Activated CD4-positive, alpha-beta T cell treated with anti-CD3 and anti-CD28 coated beads, Interleukin-2, amount 10 ng/mL, durations not matched to agents 7 days and 5 days (primary cell): ENCODE data around the gene KRT222. TPM values are rescaled to one million over a fixed set of nuclear protein-coding genes. Genes with fewer than 3 reads are reported as not detected.

Experiments used
- CTCF ChIA-PET: fragments of 350-600 bp; sonication (Branson Sonifier 250); formaldehyde crosslinking; loops from one replicate; lab custom pipeline; 2021; ENCODE audit warnings: antibody characterized with exemption; lab: Charles Lee
- POLR2A ChIA-PET: fragments of 350-600 bp; sonication (Branson Sonifier 250); formaldehyde crosslinking; loops from one replicate; lab custom pipeline; 2021; ENCODE audit warnings: antibody characterized with exemption; lab: Charles Lee
- DNase-seq: peaks from one replicate; pipeline ENCODE4 v3.0.0-alpha.2; 2020
- H3K27ac Mint-ChIP-seq: one replicate; pipeline ENCODE4 v1.8.0; 2021; ENCODE audit warnings: mild to moderate bottlenecking, moderate library complexity, mixed read lengths
- H3K27me3 Mint-ChIP-seq: one replicate; pipeline ENCODE4 v1.8.0; 2021; ENCODE audit warnings: mixed read lengths
- H3K36me3 Mint-ChIP-seq: one replicate; pipeline ENCODE4 v1.8.0; 2021; ENCODE audit warnings: low read depth, mixed read lengths
- H3K4me1 Mint-ChIP-seq: one replicate; pipeline ENCODE4 v1.8.0; 2021; ENCODE audit warnings: mixed read lengths
- H3K4me3 Mint-ChIP-seq: one replicate; pipeline ENCODE4 v1.8.0; 2021; ENCODE audit warnings: mild to moderate bottlenecking, moderate library complexity, mixed read lengths
- H3K9me3 Mint-ChIP-seq: one replicate; pipeline ENCODE4 v1.8.0; 2021; ENCODE audit warnings: mixed read lengths
- total RNA-seq, 2 experiments: library from RNA; stranded (reverse); gene quantifications; one replicate each; pipeline ENCODE4 v1.2.3, GENCODE V29; 2021

The KRT222 gene
- not detected for total RNA-seq

GRCh38 chr17:40664582-40665333 lies at the start of gene KRT222:
Gene KRT222 (minus strand): TSS chr17:40665177. CDS start chr17:40665099, 78 bp downstream.
- no peak for DNase-seq
- CTCF ChIA-PET = no interaction called here
- Mint-ChIP-seq H3K4me3 (no peak within 1 kb of the TSS), H3K4me1 (peaks cover 8% of the 10 kb centered on the region), H3K9me3 (no peaks in the 10 kb centered on the region), H3K27ac (no peak within 1 kb of the TSS), H3K36me3 (no peaks in the 10 kb centered on the region), H3K27me3 (peaks cover 40% of the 10 kb centered on the region)
- POLR2A ChIA-PET = no interaction called here

- Mint-ChIP-seq H3K4me1 (no peaks in the 10 kb centered on the region), H3K9me3 (no peaks in the 10 kb centered on the region), H3K27ac (no peak overlapping the region), H3K27me3 (peaks cover 17% of the 10 kb centered on the region), H3K36me3 (no peaks in the 10 kb centered on the region), H3K4me3 (no peak overlapping the region)
- ChIA-PET POLR2A (no interaction called here), CTCF (no interaction called here)
- DNase-seq = no peak
Observed at GRCh38 chr17:40714473-40714872, 49.5 kb upstream of the KRT222 start.

DNA sequence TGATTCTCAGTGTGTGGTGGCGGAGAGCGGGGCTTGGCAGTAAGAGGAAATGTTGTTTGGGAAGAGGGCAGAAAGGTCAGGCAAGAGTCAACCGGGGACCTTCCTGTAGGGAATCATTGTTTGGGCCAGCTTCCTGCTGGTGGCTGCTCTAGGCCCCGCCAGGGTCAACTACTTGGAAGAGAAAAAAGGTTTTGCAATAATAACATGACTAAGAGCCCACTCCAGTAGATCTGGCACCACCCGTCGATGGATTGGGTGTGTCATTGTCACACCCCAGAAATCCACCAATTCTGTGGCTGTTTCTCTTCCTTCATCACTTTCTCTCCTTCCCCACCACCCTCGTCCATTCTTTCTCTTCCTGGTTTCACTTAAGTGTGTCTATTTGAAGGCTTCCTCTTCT lies 42.8 kb upstream of the KRT222 start:
- CTCF ChIA-PET = no interaction called here
- DNase-seq = no peak
- Mint-ChIP-seq H3K36me3 (no peaks in the 10 kb centered on the region), H3K27ac (no peak overlapping the region), H3K27me3 (peaks cover 21% of the 10 kb centered on the region), H3K9me3 (no peaks in the 10 kb centered on the region), H3K4me1 (no peaks in the 10 kb centered on the region), H3K4me3 (no peak overlapping the region)
- POLR2A ChIA-PET = no interaction called here

GRCh38 chr17:40705584-40705983 lies 40.6 kb upstream of the KRT222 start:
- Mint-ChIP-seq H3K27me3 (peaks cover 26% of the 10 kb centered on the region), H3K27ac (no peak overlapping the region), H3K4me3 (no peak overlapping the region), H3K36me3 (no peaks in the 10 kb centered on the region), H3K4me1 (no peaks in the 10 kb centered on the region), H3K9me3 (no peaks in the 10 kb centered on the region)
- no peak for DNase-seq
- CTCF ChIA-PET = interaction anchor here (1.3 kb wide), 1 partner anchor 10 kb away, joined by 4 read pairs; no protein-coding TSS in a partner anchor
- POLR2A ChIA-PET = no interaction called here

DNA sequence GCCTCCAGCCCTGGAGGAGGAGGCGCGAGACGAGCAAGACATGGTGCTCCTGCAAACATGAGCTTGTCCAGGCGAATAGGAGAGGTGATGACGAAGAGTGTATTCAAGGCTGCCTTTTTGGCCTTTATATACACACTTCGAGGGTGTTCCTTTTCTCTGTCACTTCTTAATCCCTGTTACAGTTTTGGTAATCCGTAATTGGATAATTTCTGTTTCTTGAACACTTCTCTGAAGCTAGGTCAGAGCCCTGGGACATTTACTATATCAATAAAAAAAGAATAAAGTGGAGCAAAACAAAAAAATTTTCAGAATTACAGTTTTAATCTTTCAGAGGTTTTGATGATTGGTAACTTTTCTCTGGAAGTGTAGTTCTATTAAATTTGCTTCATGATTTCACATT lies 38.7 kb upstream of the KRT222 start, which contains the start of gene KRT24:
Gene KRT24 (minus strand): TSS at position 101 of the 400 bp plus-strand sequence. CDS start 59 bp downstream, at position 42.
- Mint-ChIP-seq H3K36me3 (no peaks in the 10 kb centered on the region), H3K27ac (no peak within 1 kb of the TSS), H3K9me3 (no peaks in the 10 kb centered on the region), H3K4me3 (no peak within 1 kb of the TSS), H3K4me1 (no peaks in the 10 kb centered on the region), H3K27me3 (peaks cover 32% of the 10 kb centered on the region)
- POLR2A ChIA-PET = no interaction called here
- CTCF ChIA-PET = interaction anchor here (0.6 to 1.0 kb wide), 4 partner anchors 10 to 631 kb away, joined by 3 read pairs; no protein-coding TSS in a partner anchor
- no peak for DNase-seq

DNA sequence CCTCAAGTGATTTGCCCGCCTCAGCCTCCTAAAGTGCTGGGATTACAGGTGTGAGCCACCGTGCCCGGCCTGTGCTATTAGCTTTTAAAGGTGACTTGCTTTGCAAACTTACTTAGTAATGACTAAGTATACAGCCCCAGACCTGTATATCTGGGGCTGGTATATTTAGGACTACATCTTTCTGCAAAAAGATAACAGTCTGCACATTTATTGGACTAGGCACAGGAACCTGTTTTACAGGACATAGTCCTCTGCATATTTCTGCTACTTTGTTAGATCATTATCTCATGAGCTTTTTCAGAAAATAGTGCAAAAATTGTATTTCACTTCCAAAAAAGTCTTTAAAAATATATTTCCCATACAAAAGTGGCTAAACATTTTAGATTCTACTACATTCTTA lies 37.3 kb upstream of the KRT222 start:
- POLR2A ChIA-PET = no interaction called here
- CTCF ChIA-PET = interaction anchor here (1.1 kb wide), 1 partner anchor 139 kb away, joined by 3 read pairs; no protein-coding TSS in a partner anchor
- Mint-ChIP-seq H3K9me3 (no peaks in the 10 kb centered on the region), H3K36me3 (no peaks in the 10 kb centered on the region), H3K27ac (no peak overlapping the region), H3K4me3 (no peak overlapping the region), H3K27me3 (peaks cover 41% of the 10 kb centered on the region), H3K4me1 (no peaks in the 10 kb centered on the region)
- no peak for DNase-seq

DNA sequence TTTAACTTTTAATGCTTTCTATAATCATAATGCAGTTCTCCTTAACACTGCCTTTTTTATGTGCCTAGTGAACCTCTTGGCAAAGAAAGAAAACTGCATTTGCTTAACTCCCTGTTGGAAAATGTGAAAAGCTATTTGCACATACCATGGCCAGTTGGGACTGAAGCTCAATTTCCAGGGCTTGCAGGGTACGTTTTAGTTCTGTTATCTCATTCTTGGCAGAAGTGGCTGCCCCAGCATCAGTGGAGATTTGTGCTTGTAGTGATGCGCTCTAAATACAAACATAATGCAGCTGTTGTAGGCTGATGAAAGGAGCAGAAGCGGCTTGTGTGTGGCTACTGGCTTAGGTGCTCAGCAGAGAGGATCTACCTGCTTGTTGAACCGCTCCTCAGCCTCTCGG lies 34.9 kb upstream of the KRT222 start:
- ChIA-PET CTCF (interaction anchor here (1.0 kb wide), 1 partner anchor 63 kb away, joined by 3 read pairs; no protein-coding TSS in a partner anchor), POLR2A (interaction anchor here (0.7 kb wide), 1 partner anchor 30 kb away, joined by 5 read pairs; no protein-coding TSS in a partner anchor)
- H3K27me3 Mint-ChIP-seq = peaks cover 35% of the 10 kb centered on the region
- DNase-seq = no peak
- H3K4me1 Mint-ChIP-seq = no peaks in the 10 kb centered on the region
- H3K9me3 Mint-ChIP-seq = no peaks in the 10 kb centered on the region
- H3K4me3 Mint-ChIP-seq = no peak overlapping the region
- H3K27ac Mint-ChIP-seq = no peak overlapping the region
- no peaks in the 10 kb centered on the region for H3K36me3 Mint-ChIP-seq

GRCh38 chr17:40699371-40699770 lies 34.4 kb upstream of the KRT222 start:
- Mint-ChIP-seq H3K27ac (no peak overlapping the region), H3K36me3 (no peaks in the 10 kb centered on the region), H3K9me3 (no peaks in the 10 kb centered on the region), H3K4me1 (no peaks in the 10 kb centered on the region), H3K27me3 (peaks cover 33% of the 10 kb centered on the region), H3K4me3 (no peak overlapping the region)
- DNase-seq = no peak
- CTCF ChIA-PET = no interaction called here
- POLR2A ChIA-PET = no interaction called here

GRCh38 chr17:40697297-40697696 lies 32.3 kb upstream of the KRT222 start:
- Mint-ChIP-seq H3K27me3 (peaks cover 42% of the 10 kb centered on the region), H3K9me3 (no peaks in the 10 kb centered on the region), H3K36me3 (no peaks in the 10 kb centered on the region), H3K27ac (no peak overlapping the region), H3K4me3 (no peak overlapping the region), H3K4me1 (no peaks in the 10 kb centered on the region)
- POLR2A ChIA-PET = no interaction called here
- no peak for DNase-seq
- CTCF ChIA-PET = interaction anchor here (1.2 kb wide), 1 partner anchor 9 kb away, joined by 4 read pairs; no protein-coding TSS in a partner anchor

DNA sequence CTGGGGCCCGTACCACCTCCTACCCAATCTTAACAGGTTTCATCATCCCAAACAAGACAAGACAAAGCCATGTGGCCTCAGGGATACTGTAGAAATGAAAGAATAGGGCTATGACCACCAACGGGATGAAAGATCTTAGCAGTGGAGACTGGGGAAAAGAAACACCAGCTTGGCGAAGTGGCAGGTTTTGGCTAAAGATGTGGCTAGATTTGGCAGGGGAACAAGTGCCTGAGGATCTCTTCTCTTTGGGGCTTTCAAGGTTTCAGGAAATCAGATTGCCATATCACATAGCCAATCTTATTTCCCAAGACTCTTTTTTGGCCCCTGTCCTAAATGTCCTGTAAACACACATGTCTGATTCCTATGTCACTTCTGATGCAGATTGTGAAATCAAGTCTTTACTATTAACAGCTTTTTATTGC lies 31.7 kb upstream of the KRT222 start:
- H3K9me3 Mint-ChIP-seq = no peaks in the 10 kb centered on the region
- CTCF ChIA-PET = interaction anchor here (0.8 to 3.1 kb wide), 3 partner anchors 9 to 16 kb away, joined by 4 to 9 read pairs (median 4); no protein-coding TSS in a partner anchor
- no peak for DNase-seq
- no peak overlapping the region for H3K4me3 Mint-ChIP-seq
- no peaks in the 10 kb centered on the region for H3K4me1 Mint-ChIP-seq
- POLR2A ChIA-PET = no interaction called here
- no peaks in the 10 kb centered on the region for H3K36me3 Mint-ChIP-seq
- H3K27ac Mint-ChIP-seq = no peak overlapping the region
- peaks cover 44% of the 10 kb centered on the region for H3K27me3 Mint-ChIP-seq

DNA sequence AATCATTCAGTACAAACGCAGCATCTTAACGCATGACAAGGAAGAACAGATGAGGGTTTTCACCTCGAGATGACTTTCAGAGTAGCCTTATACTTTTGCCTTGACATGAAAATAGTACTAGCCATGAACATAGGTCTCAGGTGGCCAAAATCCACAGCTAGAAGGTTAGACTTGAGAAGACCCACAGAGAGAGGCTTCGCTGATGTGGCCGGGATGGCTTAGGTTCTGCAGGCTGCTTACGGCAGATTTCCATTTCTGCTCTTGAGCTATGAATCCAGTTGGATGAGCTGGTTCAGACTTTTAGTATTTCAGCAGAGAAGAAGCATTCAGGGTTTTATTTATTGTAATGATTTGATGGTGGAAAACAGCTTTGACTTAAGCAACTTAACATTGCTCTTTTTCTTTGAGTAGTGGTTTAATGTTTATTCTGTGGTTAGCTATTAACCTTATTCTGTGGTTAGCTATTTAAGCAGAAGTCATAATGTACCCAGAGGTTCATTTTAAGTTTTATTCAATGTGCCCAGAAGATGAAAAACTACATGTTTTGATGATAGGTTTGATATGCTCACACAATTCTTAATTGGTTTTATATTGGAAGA lies 31.0 kb upstream of the KRT222 start:
- CTCF ChIA-PET = interaction anchor here (0.8 to 3.1 kb wide), 2 partner anchors 9 to 15 kb away, joined by 4 to 9 read pairs; no protein-coding TSS in a partner anchor
- no peaks in the 10 kb centered on the region for H3K36me3 Mint-ChIP-seq

DNA sequence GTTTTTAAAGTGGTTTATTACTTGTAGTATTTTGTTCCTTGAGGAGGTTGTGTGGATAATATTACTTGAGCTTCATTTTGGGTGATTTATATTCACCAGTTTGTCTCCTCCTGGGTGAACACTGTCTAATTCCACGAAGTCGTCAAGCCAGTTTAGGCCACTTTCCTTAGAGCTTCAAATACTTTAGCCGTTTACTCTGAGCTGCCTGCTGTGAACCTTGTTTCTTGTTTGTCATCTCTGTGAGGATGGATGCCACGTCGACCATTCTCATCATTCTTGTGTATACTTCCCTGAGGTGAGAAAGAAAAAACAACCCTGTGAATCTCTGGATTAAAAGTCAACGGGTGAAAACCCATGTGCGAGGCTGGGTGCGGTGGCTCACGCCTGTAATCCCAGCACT lies 29.6 kb upstream of the KRT222 start:
- POLR2A ChIA-PET = no interaction called here
- no peak overlapping the region for H3K27ac Mint-ChIP-seq
- CTCF ChIA-PET = interaction anchor here (1.0 to 3.1 kb wide), 4 partner anchors 12 to 68 kb away, joined by 3 to 9 read pairs (median 3); no protein-coding TSS in a partner anchor
- H3K4me3 Mint-ChIP-seq = no peak overlapping the region
- no peaks in the 10 kb centered on the region for H3K36me3 Mint-ChIP-seq
- no peaks in the 10 kb centered on the region for H3K4me1 Mint-ChIP-seq
- no peaks in the 10 kb centered on the region for H3K9me3 Mint-ChIP-seq
- H3K27me3 Mint-ChIP-seq = peaks cover 47% of the 10 kb centered on the region
- DNase-seq = no peak

More for the DNA sequence above, 31.0 kb upstream of the KRT222 start:
- H3K27me3 Mint-ChIP-seq = peaks cover 46% of the 10 kb centered on the region
- H3K27ac Mint-ChIP-seq = no peak overlapping the region
- no peak for DNase-seq
- no peaks in the 10 kb centered on the region for H3K4me1 Mint-ChIP-seq
- POLR2A ChIA-PET = no interaction called here
- no peaks in the 10 kb centered on the region for H3K9me3 Mint-ChIP-seq
- no peak overlapping the region for H3K4me3 Mint-ChIP-seq

GRCh38 chr17:40687106-40687505 lies 22.1 kb upstream of the KRT222 start:
- Mint-ChIP-seq H3K4me3 (no peak overlapping the region), H3K9me3 (no peaks in the 10 kb centered on the region), H3K4me1 (no peaks in the 10 kb centered on the region), H3K27ac (no peak overlapping the region), H3K36me3 (no peaks in the 10 kb centered on the region), H3K27me3 (peaks cover 26% of the 10 kb centered on the region)
- ChIA-PET CTCF (no interaction called here), POLR2A (no interaction called here)
- DNase-seq = no peak
